GM12891 (cell line): ENCODE results near the gene GALNT13.

Experiments
- POLR2A ChIP-seq: IDR thresholded peaks from 2 replicates; pipeline ENCODE4 v1.6.1; 2011; ENCODE audit warnings: low read depth, low read length, control low read depth
- SPI1 ChIP-seq: IDR thresholded peaks from 2 replicates; pipeline ENCODE4 v1.6.1; 2011; ENCODE audit warnings: low read depth, low read length, control low read depth

GRCh38 chr2:154263206-154263605 lies 391.5 kb downstream of the GALNT13 start:
- TF ChIP-seq POLR2A (no peak), SPI1 (no peak)
